ENCODE data around the gene GSX2.
"Not testable (repeated sequence)": the region's sequence is repeated elsewhere in the genome, so short reads cannot be mapped to it uniquely, and the experiment has no call there.

GSX2 gene

GRCh38 chr4:54107951-54108748 lies 8.2 kb downstream of the GSX2 start:
- no peak for DNase-seq

- DNase-seq: no peak
Observed at GRCh38 chr4:54109241-54110018, 9.5 kb downstream of the GSX2 start.

GRCh38 chr4:54110019-54110416 lies 10.1 kb downstream of the GSX2 start:
- DNase-seq: no peak

GRCh38 chr4:54113206-54113605 lies 13.2 kb downstream of the GSX2 start:
- not testable (repeated sequence) for DNase-seq

- DNase-seq: not testable (repeated sequence)
Observed at GRCh38 chr4:54116246-54116645, 16.3 kb downstream of the GSX2 start.

GRCh38 chr4:54118850-54119589 lies 19.1 kb downstream of the GSX2 start:
- no peak for DNase-seq

- no peak for DNase-seq
Observed at GRCh38 chr4:54120518-54120917, 20.6 kb downstream of the GSX2 start.

- DNase-seq: no peak
Observed at GRCh38 chr4:54127660-54128059, 27.7 kb downstream of the GSX2 start.

- not testable (repeated sequence) for DNase-seq
Observed at GRCh38 chr4:54128694-54129093, 28.7 kb downstream of the GSX2 start.

- no peak for DNase-seq
Observed at GRCh38 chr4:54139332-54139731, 39.4 kb downstream of the GSX2 start.

- DNase-seq: no peak
Observed at GRCh38 chr4:54140287-54140686, 40.3 kb downstream of the GSX2 start.

GRCh38 chr4:54144199-54144598 lies 44.2 kb downstream of the GSX2 start:
- no peak for DNase-seq

- no peak for DNase-seq
Observed at GRCh38 chr4:54144661-54145171, 44.8 kb downstream of the GSX2 start.

- no peak for DNase-seq
Observed at GRCh38 chr4:54146139-54146538, 46.2 kb downstream of the GSX2 start.

GRCh38 chr4:54149323-54149722 lies 49.4 kb downstream of the GSX2 start:
- DNase-seq: no peak
